ENCODE data around the gene PSMD12.

Gene PSMD12

GRCh38 chr17:67385122-67385988 lies 19.0 kb upstream of the PSMD12 start:
- DNase-seq: no peak

- DNase-seq: no peak
These were observed 15.5 kb upstream of the PSMD12 start for GRCh38 chr17:67381929-67382257.

- no peak for DNase-seq
These were observed 12.9 kb upstream of the PSMD12 start for GRCh38 chr17:67379251-67379630.

- DNase-seq: no peak
These were observed 12.3 kb upstream of the PSMD12 start for GRCh38 chr17:67378454-67379250.

- DNase-seq: no peak
These were observed 11.4 kb upstream of the PSMD12 start for GRCh38 chr17:67377488-67378453.

GRCh38 chr17:67376737-67377487 lies 10.5 kb upstream of the PSMD12 start, which contains the start of gene PITPNC1:
Gene PITPNC1 (plus strand): TSS chr17:67377281.
- peak; percentile 46 for DNase-seq

GRCh38 chr17:67376415-67376736 lies 10.0 kb upstream of the PSMD12 start:
- DNase-seq: no peak

GRCh38 chr17:67375716-67376115 lies 9.3 kb upstream of the PSMD12 start:
- no peak for DNase-seq

GRCh38 chr17:67375054-67375427 lies 8.7 kb upstream of the PSMD12 start:
- DNase-seq: no peak

GRCh38 chr17:67374329-67375053 lies 8.1 kb upstream of the PSMD12 start:
- no peak for DNase-seq

- no peak for DNase-seq
These were observed 6.4 kb upstream of the PSMD12 start for GRCh38 chr17:67372751-67373150.

- no peak for DNase-seq
These were observed 3.3 kb upstream of the PSMD12 start for GRCh38 chr17:67369676-67370075.

GRCh38 chr17:67365738-67366192 lies 612 bp downstream of the PSMD12 start:
- DNase-seq: no peak

- DNase-seq: no peak
These were observed 1.3 kb downstream of the PSMD12 start for GRCh38 chr17:67364847-67365737.

GRCh38 chr17:67362173-67362572 lies 4.2 kb downstream of the PSMD12 start:
- DNase-seq: no peak

GRCh38 chr17:67360880-67361279 lies 5.5 kb downstream of the PSMD12 start:
- no peak for DNase-seq

GRCh38 chr17:67359960-67360791 lies 6.2 kb downstream of the PSMD12 start:
- no peak for DNase-seq

- DNase-seq: no peak
These were observed 7.8 kb downstream of the PSMD12 start for GRCh38 chr17:67358612-67359011.

- no peak for DNase-seq
These were observed 12.3 kb downstream of the PSMD12 start for GRCh38 chr17:67353929-67354574.

Data from cortex of kidney (tissue), 1 donor.